WTC11 (cell line): ENCODE data around the gene TRIM58. TPM values are rescaled to one million over a fixed set of nuclear protein-coding genes. Genes with fewer than 3 reads are reported as not detected.

Source experiments
- ATAC-seq: fragments of 200-7000 bp; cut with Tn5 transposase; 2 replicates; pipeline ENCODE4 v1.10.0; 2021; ENCODE audit warnings: mild to moderate bottlenecking, moderate library complexity
- CTCF ChIA-PET: fragments of 300-600 bp; sonication (Branson Sonifier 250); formaldehyde crosslinking; loops from one replicate; lab custom pipeline; 2021; ENCODE audit warnings: antibody characterized with exemption; lab: Charles Lee
- POLR2A ChIA-PET: fragments of 350-600 bp; sonication (Branson Sonifier 250); formaldehyde crosslinking; loops from one replicate; lab custom pipeline; 2021; ENCODE audit warnings: antibody characterized with exemption; lab: Charles Lee
- DNase-seq: peaks from one replicate; pipeline ENCODE4 v3.0.0; 2021; ENCODE audit warnings: low spot score
- H3K27ac Mint-ChIP-seq: 2 replicates; pipeline ENCODE4 v1.8.0; 2021; ENCODE audit warnings: mixed read lengths
- H3K27me3 Mint-ChIP-seq: 2 replicates; pipeline ENCODE4 v1.8.0; 2021; ENCODE audit warnings: low read depth, mild to moderate bottlenecking, moderate library complexity, mixed read lengths
- H3K36me3 Mint-ChIP-seq: 2 replicates; pipeline ENCODE4 v1.8.0; 2021; ENCODE audit warnings: mixed read lengths
- H3K4me1 Mint-ChIP-seq: 2 replicates; pipeline ENCODE4 v1.8.0; 2022; ENCODE audit warnings: mixed read lengths
- H3K4me3 Mint-ChIP-seq: 2 replicates; pipeline ENCODE4 v1.8.0; 2021; ENCODE audit warnings: mild to moderate bottlenecking, moderate library complexity, mixed read lengths
- H3K9me3 Mint-ChIP-seq: 2 replicates; pipeline ENCODE4 v1.8.0; 2021; ENCODE audit warnings: mixed read lengths
- ATF6 ChIP-seq: sonication (generic); formaldehyde crosslinking; IDR thresholded peaks from 2 replicates; pipeline ENCODE4 v1.8.1; 2023; ENCODE audit warnings: mild to moderate bottlenecking, missing genetic modification reagents
- ELF4 ChIP-seq: sonication (generic); formaldehyde crosslinking; IDR thresholded peaks from 2 replicates; pipeline ENCODE4 v1.8.1; 2022; ENCODE audit warnings: low read depth, mild to moderate bottlenecking, moderate library complexity, missing genetic modification reagents
- ETV6 ChIP-seq: sonication (generic); formaldehyde crosslinking; IDR thresholded peaks from 2 replicates; pipeline ENCODE4 v1.8.1; 2022; ENCODE audit warnings: mild to moderate bottlenecking, missing genetic modification reagents
- HMGA2 ChIP-seq: fragments of 250-450 bp; sonication (Bioruptor Pico); IDR thresholded peaks from 2 replicates; pipeline ENCODE4 v1.4.0; 2021; ENCODE audit warnings: mild to moderate bottlenecking, moderate library complexity
- HMGXB4 ChIP-seq: sonication (generic); formaldehyde crosslinking; IDR thresholded peaks from 2 replicates; pipeline ENCODE4 v1.8.1; 2023; ENCODE audit warnings: mild to moderate bottlenecking, moderate library complexity, missing genetic modification reagents
- IRF1 ChIP-seq: sonication (generic); formaldehyde crosslinking; IDR thresholded peaks from 2 replicates; pipeline ENCODE4 v1.8.0; 2023; ENCODE audit warnings: missing genetic modification reagents
- JAZF1 ChIP-seq: fragments of 250-450 bp; sonication (Bioruptor Pico); IDR thresholded peaks from 2 replicates; pipeline ENCODE4 v1.9.0; 2021; ENCODE audit warnings: moderate library complexity, mild to moderate bottlenecking, inconsistent platforms
- JUN ChIP-seq: sonication (generic); formaldehyde crosslinking; IDR thresholded peaks from 2 replicates; pipeline ENCODE4 v1.8.0; 2023; ENCODE audit warnings: mild to moderate bottlenecking, missing genetic modification reagents
- KAT7 ChIP-seq: sonication (generic); formaldehyde crosslinking; IDR thresholded peaks from 2 replicates; pipeline ENCODE4 v1.8.1; 2023; ENCODE audit warnings: missing genetic modification reagents, mild to moderate bottlenecking, borderline replicate concordance
- MXD4 ChIP-seq: fragments of 250-450 bp; sonication (Bioruptor Pico); IDR thresholded peaks from 2 replicates; pipeline ENCODE4 v1.8.0; 2021; ENCODE audit warnings: mild to moderate bottlenecking, moderate library complexity, borderline replicate concordance
- NR3C1 ChIP-seq: sonication (generic); formaldehyde crosslinking; conservative IDR thresholded peaks from 2 replicates; pipeline ENCODE4 v1.8.1; 2023; ENCODE audit warnings: low read depth, mild to moderate bottlenecking, missing genetic modification reagents
- OVOL2 ChIP-seq: fragments of 250-450 bp; sonication (Bioruptor Pico); IDR thresholded peaks from 2 replicates; pipeline ENCODE4 v1.9.0; 2021; ENCODE audit warnings: mild to moderate bottlenecking, borderline replicate concordance
- PRRX2 ChIP-seq: fragments of 250-450 bp; sonication (Bioruptor Pico); IDR thresholded peaks from 2 replicates; pipeline ENCODE4 v1.8.0; 2021; ENCODE audit warnings: mild to moderate bottlenecking
- RORB ChIP-seq: fragments of 250-450 bp; sonication (Bioruptor Pico); IDR thresholded peaks from 2 replicates; pipeline ENCODE4 v1.9.0; 2021; ENCODE audit warnings: mild to moderate bottlenecking
- SMAD4 ChIP-seq: sonication (generic); formaldehyde crosslinking; IDR thresholded peaks from 2 replicates; pipeline ENCODE4 v1.8.0; 2022; ENCODE audit warnings: mild to moderate bottlenecking, missing genetic modification reagents
- SOX15 ChIP-seq: fragments of 250-450 bp; sonication (Bioruptor Pico); IDR thresholded peaks from 2 replicates; pipeline ENCODE4 v1.9.0; 2021; ENCODE audit warnings: mild to moderate bottlenecking
- SP1 ChIP-seq: sonication (generic); formaldehyde crosslinking; conservative IDR thresholded peaks from 2 replicates; pipeline ENCODE4 v1.8.1; 2022; ENCODE audit warnings: missing genetic modification reagents
- TEAD1 ChIP-seq: sonication (generic); formaldehyde crosslinking; IDR thresholded peaks from 2 replicates; pipeline ENCODE4 v1.8.0; 2022; ENCODE audit warnings: mild to moderate bottlenecking, missing genetic modification reagents
- ZNF219 ChIP-seq: sonication (generic); formaldehyde crosslinking; IDR thresholded peaks from 2 replicates; pipeline ENCODE4 v1.8.0; 2023; ENCODE audit warnings: missing genetic modification reagents, mild to moderate bottlenecking, borderline replicate concordance
- total RNA-seq: library from RNA; stranded (reverse); gene quantifications from 3 replicates; pipeline ENCODE4 v1.2.3, GENCODE V29; 2021
- TF ChIP-seq, protein P1 (sequence below): sonication (generic); formaldehyde crosslinking; IDR thresholded peaks from 2 replicates; pipeline ENCODE4 v1.8.1; 2023; ENCODE audit warnings: mild to moderate bottlenecking, missing genetic modification reagents, moderate library complexity
- TF ChIP-seq, protein P2 (sequence below): sonication (generic); formaldehyde crosslinking; IDR thresholded peaks from 2 replicates; pipeline ENCODE4 v1.8.1; 2022; ENCODE audit warnings: mild to moderate bottlenecking, missing genetic modification reagents, moderate library complexity, borderline replicate concordance
- TF ChIP-seq, protein P3 (sequence below): sonication (generic); formaldehyde crosslinking; IDR thresholded peaks from 2 replicates; pipeline ENCODE4 v1.8.1; 2022; ENCODE audit warnings: low read depth, missing genetic modification reagents, borderline replicate concordance
- TF ChIP-seq, protein P4 (sequence below): fragments of 250-450 bp; sonication (Bioruptor Pico); IDR thresholded peaks from 2 replicates; pipeline ENCODE4 v1.9.0; 2021; ENCODE audit warnings: mild to moderate bottlenecking

TRIM58 gene
- total RNA-seq, 1 experiment from 2014 or later, result 1.0 TPM

- no peak for DNase-seq
- TF ChIP-seq HMGXB4 (CRISPR knock-in tag) (no peak), ELF4 (CRISPR knock-in tag) (no peak), SOX15 (CRISPR knock-in tag) (no peak), IRF1 (CRISPR knock-in tag) (no peak), RORB (CRISPR knock-in tag) (no peak), JAZF1 (CRISPR knock-in tag) (no peak)
- TF ChIP-seq, protein P1, sequence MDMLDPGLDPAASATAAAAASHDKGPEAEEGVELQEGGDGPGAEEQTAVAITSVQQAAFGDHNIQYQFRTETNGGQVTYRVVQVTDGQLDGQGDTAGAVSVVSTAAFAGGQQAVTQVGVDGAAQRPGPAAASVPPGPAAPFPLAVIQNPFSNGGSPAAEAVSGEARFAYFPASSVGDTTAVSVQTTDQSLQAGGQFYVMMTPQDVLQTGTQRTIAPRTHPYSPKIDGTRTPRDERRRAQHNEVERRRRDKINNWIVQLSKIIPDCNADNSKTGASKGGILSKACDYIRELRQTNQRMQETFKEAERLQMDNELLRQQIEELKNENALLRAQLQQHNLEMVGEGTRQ (CRISPR knock-in tag), result no peak
- TF ChIP-seq, all 79 proteins: peak for 0
- Mint-ChIP-seq H3K36me3 (peaks cover 54% of the 10 kb centered on the region), H3K4me1 (peaks cover 55% of the 10 kb centered on the region), H3K9me3 (peaks cover 63% of the 10 kb centered on the region), H3K27ac (peak overlapping the region; percentile 6; the same call in 1 of the 2 replicates), H3K4me3 (no peak overlapping the region), H3K27me3 (peaks cover 11% of the 10 kb centered on the region)
- CTCF ChIA-PET, result no interaction called here
- ATAC-seq, result no peak
- POLR2A ChIA-PET, result no interaction called here
Measured at GRCh38 chr1:247904122-247904521, 47.1 kb downstream of the TRIM58 start.

- Mint-ChIP-seq H3K27me3 (peaks cover 11% of the 10 kb centered on the region), H3K9me3 (peaks cover 60% of the 10 kb centered on the region), H3K27ac (peak overlapping the region; percentile 70), H3K36me3 (peaks cover 57% of the 10 kb centered on the region), H3K4me1 (peaks cover 55% of the 10 kb centered on the region), H3K4me3 (no peak overlapping the region)
- DNase-seq, result no peak
- no peak for ATAC-seq
- CTCF ChIA-PET, result no interaction called here
- TF ChIP-seq, protein P1 (CRISPR knock-in tag), result no peak
- TF ChIP-seq MXD4 (CRISPR knock-in tag), result no peak
- TF ChIP-seq, protein P2, sequence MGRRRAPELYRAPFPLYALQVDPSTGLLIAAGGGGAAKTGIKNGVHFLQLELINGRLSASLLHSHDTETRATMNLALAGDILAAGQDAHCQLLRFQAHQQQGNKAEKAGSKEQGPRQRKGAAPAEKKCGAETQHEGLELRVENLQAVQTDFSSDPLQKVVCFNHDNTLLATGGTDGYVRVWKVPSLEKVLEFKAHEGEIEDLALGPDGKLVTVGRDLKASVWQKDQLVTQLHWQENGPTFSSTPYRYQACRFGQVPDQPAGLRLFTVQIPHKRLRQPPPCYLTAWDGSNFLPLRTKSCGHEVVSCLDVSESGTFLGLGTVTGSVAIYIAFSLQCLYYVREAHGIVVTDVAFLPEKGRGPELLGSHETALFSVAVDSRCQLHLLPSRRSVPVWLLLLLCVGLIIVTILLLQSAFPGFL (CRISPR knock-in tag), result no peak
- TF ChIP-seq SMAD4 (CRISPR knock-in tag), result no peak
- no peak for TF ChIP-seq JUN (CRISPR knock-in tag)
- no peak for TF ChIP-seq KAT7 (CRISPR knock-in tag)
- TF ChIP-seq OVOL2 (CRISPR knock-in tag), result no peak
- TF ChIP-seq ATF6 (CRISPR knock-in tag), result no peak
- no peak for TF ChIP-seq HMGA2 (CRISPR knock-in tag)
- TF ChIP-seq ZNF219, result no peak
- no peak for TF ChIP-seq NR3C1 (CRISPR knock-in tag)
- no peak for TF ChIP-seq PRRX2
- TF ChIP-seq SP1 (CRISPR knock-in tag), result no peak
- TF ChIP-seq, protein P3, sequence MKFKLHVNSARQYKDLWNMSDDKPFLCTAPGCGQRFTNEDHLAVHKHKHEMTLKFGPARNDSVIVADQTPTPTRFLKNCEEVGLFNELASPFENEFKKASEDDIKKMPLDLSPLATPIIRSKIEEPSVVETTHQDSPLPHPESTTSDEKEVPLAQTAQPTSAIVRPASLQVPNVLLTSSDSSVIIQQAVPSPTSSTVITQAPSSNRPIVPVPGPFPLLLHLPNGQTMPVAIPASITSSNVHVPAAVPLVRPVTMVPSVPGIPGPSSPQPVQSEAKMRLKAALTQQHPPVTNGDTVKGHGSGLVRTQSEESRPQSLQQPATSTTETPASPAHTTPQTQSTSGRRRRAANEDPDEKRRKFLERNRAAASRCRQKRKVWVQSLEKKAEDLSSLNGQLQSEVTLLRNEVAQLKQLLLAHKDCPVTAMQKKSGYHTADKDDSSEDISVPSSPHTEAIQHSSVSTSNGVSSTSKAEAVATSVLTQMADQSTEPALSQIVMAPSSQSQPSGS, result no peak
- no peak for TF ChIP-seq ETV6
- TF ChIP-seq, protein P4, sequence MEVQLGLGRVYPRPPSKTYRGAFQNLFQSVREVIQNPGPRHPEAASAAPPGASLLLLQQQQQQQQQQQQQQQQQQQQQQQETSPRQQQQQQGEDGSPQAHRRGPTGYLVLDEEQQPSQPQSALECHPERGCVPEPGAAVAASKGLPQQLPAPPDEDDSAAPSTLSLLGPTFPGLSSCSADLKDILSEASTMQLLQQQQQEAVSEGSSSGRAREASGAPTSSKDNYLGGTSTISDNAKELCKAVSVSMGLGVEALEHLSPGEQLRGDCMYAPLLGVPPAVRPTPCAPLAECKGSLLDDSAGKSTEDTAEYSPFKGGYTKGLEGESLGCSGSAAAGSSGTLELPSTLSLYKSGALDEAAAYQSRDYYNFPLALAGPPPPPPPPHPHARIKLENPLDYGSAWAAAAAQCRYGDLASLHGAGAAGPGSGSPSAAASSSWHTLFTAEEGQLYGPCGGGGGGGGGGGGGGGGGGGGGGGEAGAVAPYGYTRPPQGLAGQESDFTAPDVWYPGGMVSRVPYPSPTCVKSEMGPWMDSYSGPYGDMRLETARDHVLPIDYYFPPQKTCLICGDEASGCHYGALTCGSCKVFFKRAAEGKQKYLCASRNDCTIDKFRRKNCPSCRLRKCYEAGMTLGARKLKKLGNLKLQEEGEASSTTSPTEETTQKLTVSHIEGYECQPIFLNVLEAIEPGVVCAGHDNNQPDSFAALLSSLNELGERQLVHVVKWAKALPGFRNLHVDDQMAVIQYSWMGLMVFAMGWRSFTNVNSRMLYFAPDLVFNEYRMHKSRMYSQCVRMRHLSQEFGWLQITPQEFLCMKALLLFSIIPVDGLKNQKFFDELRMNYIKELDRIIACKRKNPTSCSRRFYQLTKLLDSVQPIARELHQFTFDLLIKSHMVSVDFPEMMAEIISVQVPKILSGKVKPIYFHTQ (CRISPR knock-in tag), result no peak
- TF ChIP-seq TEAD1, result no peak
- POLR2A ChIA-PET, result no interaction called here
Measured at GRCh38 chr1:247905181-247905580, 48.2 kb downstream of the TRIM58 start.
